ENCODE measurements around the gene MYCBP2.

GRCh38 chr13:77291774-77292173 is 35.1 kb downstream of the MYCBP2 start:
- TF ChIP-seq, protein P1, sequence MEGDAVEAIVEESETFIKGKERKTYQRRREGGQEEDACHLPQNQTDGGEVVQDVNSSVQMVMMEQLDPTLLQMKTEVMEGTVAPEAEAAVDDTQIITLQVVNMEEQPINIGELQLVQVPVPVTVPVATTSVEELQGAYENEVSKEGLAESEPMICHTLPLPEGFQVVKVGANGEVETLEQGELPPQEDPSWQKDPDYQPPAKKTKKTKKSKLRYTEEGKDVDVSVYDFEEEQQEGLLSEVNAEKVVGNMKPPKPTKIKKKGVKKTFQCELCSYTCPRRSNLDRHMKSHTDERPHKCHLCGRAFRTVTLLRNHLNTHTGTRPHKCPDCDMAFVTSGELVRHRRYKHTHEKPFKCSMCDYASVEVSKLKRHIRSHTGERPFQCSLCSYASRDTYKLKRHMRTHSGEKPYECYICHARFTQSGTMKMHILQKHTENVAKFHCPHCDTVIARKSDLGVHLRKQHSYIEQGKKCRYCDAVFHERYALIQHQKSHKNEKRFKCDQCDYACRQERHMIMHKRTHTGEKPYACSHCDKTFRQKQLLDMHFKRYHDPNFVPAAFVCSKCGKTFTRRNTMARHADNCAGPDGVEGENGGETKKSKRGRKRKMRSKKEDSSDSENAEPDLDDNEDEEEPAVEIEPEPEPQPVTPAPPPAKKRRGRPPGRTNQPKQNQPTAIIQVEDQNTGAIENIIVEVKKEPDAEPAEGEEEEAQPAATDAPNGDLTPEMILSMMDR (IDR thresholded peaks at IDR 0.05): no peak
- no peak for TF ChIP-seq POLR2A (IDR thresholded peaks at IDR 0.05)
